ENCODE measurements around the gene BBC3. TPM values are rescaled to one million over a fixed set of nuclear protein-coding genes. Genes with fewer than 3 reads are reported as not detected.

BBC3 gene
- total RNA-seq, 1 donor: 8.4 TPM

- no peaks in the 10 kb centered on the region for H3K9me3 ChIP-seq (ENCODE audit: low read depth, low read length)
- no peaks in the 10 kb centered on the region for H3K4me1 ChIP-seq (ENCODE audit: insufficient read depth, low read length)
- no peak overlapping the region for H3K4me3 ChIP-seq (ENCODE audit: low read length)
- no peaks in the 10 kb centered on the region for H3K27me3 ChIP-seq (ENCODE audit: insufficient read depth, low read length)
Measured at GRCh38 chr19:47200530-47200929, 30.5 kb downstream of the BBC3 start.

DNA sequence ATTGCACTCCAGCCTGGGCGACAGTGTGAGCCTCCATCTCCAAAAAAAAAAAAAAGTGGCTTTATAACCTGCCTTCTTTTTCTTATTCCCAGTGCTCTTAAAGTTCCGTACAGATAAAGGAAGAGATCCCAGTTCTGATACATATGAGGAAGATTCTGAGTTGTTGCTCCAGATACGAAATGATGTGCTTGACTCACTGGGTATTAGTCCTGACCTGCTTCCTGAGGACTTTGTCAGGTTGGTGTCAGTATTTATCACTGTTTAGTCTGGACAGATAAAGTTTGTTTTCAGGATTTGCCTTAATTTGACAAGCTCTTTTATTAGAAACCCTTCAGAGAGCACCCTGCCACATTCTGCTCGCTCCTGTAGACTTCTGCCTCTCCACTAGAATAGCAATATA is 33.9 kb downstream of the BBC3 start:
- Histone ChIP-seq H3K4me1 (ENCODE audit: insufficient read depth, low read length) (no peaks in the 10 kb centered on the region), H3K9me3 (ENCODE audit: low read depth, low read length) (no peaks in the 10 kb centered on the region), H3K4me3 (ENCODE audit: low read length) (no peak overlapping the region), H3K27me3 (ENCODE audit: insufficient read depth, low read length) (no peaks in the 10 kb centered on the region)

GRCh38 chr19:47195434-47195833 is 35.6 kb downstream of the BBC3 start:
- no peak overlapping the region for H3K4me3 ChIP-seq (ENCODE audit: low read length)
- no peaks in the 10 kb centered on the region for H3K9me3 ChIP-seq (ENCODE audit: low read depth, low read length)
- no peaks in the 10 kb centered on the region for H3K27me3 ChIP-seq (ENCODE audit: insufficient read depth, low read length)
- H3K4me1 ChIP-seq (ENCODE audit: insufficient read depth, low read length): peaks cover 8% of the 10 kb centered on the region

GRCh38 chr19:47190167-47190727 is 40.8 kb downstream of the BBC3 start:
- Histone ChIP-seq H3K27me3 (ENCODE audit: insufficient read depth, low read length) (no peaks in the 10 kb centered on the region), H3K9me3 (ENCODE audit: low read depth, low read length) (no peaks in the 10 kb centered on the region), H3K4me3 (ENCODE audit: low read length) (no peak overlapping the region), H3K4me1 (ENCODE audit: insufficient read depth, low read length) (peaks cover 44% of the 10 kb centered on the region)

DNA sequence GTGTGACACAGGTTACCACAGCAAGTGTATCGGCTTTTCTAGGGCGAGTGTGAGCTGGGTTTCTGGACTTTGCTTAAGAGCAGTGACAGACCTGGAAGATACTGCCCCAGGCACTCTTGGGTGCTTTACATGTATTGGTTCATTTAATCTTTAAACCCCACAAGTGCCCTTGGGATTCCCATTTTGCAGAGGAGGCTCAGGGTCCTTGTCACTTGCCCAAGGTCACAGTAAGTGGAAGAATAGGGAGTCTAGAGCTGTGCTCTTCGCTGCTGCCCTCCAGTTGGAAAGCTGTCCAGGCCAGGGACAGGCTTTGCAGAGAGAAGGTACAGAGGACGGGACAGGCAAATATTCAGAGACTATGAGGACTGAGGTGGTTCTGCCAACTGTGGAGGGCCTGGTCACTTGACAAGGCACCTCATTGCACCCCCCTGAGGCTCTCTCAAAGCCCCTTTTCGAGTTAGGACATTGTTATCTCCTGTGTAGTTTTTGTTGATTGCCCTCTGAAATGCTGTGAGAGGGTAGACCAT is 42.4 kb downstream of the BBC3 start:
- H3K27me3 ChIP-seq (ENCODE audit: insufficient read depth, low read length): no peaks in the 10 kb centered on the region
- H3K9me3 ChIP-seq (ENCODE audit: low read depth, low read length): no peaks in the 10 kb centered on the region
- peaks cover 44% of the 10 kb centered on the region for H3K4me1 ChIP-seq (ENCODE audit: insufficient read depth, low read length)
- no peak overlapping the region for H3K4me3 ChIP-seq (ENCODE audit: low read length)

- Histone ChIP-seq H3K4me3 (ENCODE audit: low read length) (no peak overlapping the region), H3K4me1 (ENCODE audit: insufficient read depth, low read length) (peaks cover 48% of the 10 kb centered on the region), H3K9me3 (ENCODE audit: low read depth, low read length) (no peaks in the 10 kb centered on the region), H3K27me3 (ENCODE audit: insufficient read depth, low read length) (no peaks in the 10 kb centered on the region)
Measured at GRCh38 chr19:47187797-47188196, 43.2 kb downstream of the BBC3 start.

- Histone ChIP-seq H3K9me3 (ENCODE audit: low read depth, low read length) (no peaks in the 10 kb centered on the region), H3K4me1 (ENCODE audit: insufficient read depth, low read length) (peaks cover 53% of the 10 kb centered on the region), H3K27me3 (ENCODE audit: insufficient read depth, low read length) (no peaks in the 10 kb centered on the region), H3K4me3 (ENCODE audit: low read length) (no peak overlapping the region)
Measured at GRCh38 chr19:47187335-47187655, 43.7 kb downstream of the BBC3 start.

DNA sequence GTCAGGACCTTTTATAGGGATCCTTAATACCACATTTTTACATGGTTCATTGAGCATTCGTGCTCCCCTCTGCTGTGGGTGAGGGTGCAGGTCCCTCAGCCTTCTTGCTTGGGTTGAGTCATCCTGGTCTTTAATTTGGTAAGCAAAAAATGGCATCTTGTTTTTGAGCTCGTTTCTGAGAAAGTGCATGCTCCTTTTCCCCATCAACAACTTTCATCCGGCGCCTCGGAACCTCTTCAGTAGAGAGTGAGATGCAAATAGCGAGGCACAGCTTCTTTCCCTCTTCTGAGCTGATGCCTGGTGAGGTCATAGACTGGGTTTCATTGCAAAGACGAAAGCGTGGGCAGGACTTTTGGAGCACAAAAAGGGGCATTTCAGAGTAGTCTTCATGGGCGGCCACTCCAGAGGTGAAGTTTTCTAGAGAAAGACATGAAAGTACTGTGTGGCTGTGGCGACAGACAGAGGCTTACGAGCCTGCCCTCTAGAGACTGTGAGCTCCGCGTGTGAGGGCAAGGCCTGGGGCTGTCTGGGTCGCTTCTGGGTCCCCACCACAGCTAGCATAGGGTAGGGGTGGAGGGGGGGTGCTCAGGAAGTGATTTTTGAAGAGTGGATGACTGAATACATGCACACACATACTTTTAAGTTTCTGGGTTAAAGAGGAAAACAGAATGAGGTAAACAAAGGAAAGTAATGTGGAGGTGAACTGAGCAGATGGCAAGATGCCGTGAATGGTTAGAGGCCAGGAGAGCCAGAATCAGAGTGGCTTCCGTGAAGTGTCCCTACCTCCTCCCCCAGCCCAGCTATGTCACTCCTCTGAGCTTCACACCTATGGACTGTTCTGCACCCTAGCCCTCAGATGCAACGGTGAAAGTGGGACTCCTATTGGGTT is 44.3 kb downstream of the BBC3 start:
- H3K27me3 ChIP-seq (ENCODE audit: insufficient read depth, low read length): no peaks in the 10 kb centered on the region
- H3K4me3 ChIP-seq (ENCODE audit: low read length): no peak overlapping the region

DNA sequence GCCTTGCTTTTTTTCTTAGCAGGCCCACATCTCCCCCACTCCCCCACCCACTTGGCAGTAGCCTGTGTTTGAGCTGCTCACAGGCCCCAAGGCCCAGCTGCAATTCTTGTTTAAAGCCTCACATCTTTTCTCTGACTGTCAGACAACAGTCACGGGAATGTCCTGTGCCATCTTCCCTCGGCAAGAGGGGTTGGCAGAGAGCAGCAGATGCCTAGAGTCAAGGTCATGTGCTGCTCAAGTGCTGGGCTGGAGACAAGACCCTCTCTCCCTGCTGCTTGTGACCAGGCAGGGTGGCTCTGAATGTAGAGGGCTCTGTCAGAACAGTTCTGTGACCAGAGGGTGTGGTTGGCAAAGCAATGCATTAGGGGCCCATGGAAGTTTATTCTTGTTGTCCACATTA is 47.4 kb downstream of the BBC3 start:
- H3K4me1 ChIP-seq (ENCODE audit: insufficient read depth, low read length): peaks cover 45% of the 10 kb centered on the region
- no peaks in the 10 kb centered on the region for H3K27me3 ChIP-seq (ENCODE audit: insufficient read depth, low read length)
- no peaks in the 10 kb centered on the region for H3K9me3 ChIP-seq (ENCODE audit: low read depth, low read length)
- H3K4me3 ChIP-seq (ENCODE audit: low read length): no peak overlapping the region

More for the DNA sequence above, 44.3 kb downstream of the BBC3 start:
- Histone ChIP-seq H3K9me3 (ENCODE audit: low read depth, low read length) (no peaks in the 10 kb centered on the region), H3K4me1 (ENCODE audit: insufficient read depth, low read length) (peaks cover 56% of the 10 kb centered on the region)

- H3K4me3 ChIP-seq (ENCODE audit: low read length): no peak overlapping the region
- H3K4me1 ChIP-seq (ENCODE audit: insufficient read depth, low read length): peaks cover 46% of the 10 kb centered on the region
- no peaks in the 10 kb centered on the region for H3K27me3 ChIP-seq (ENCODE audit: insufficient read depth, low read length)
- H3K9me3 ChIP-seq (ENCODE audit: low read depth, low read length): no peaks in the 10 kb centered on the region
Measured at GRCh38 chr19:47179653-47180310, 51.2 kb downstream of the BBC3 start.

DNA sequence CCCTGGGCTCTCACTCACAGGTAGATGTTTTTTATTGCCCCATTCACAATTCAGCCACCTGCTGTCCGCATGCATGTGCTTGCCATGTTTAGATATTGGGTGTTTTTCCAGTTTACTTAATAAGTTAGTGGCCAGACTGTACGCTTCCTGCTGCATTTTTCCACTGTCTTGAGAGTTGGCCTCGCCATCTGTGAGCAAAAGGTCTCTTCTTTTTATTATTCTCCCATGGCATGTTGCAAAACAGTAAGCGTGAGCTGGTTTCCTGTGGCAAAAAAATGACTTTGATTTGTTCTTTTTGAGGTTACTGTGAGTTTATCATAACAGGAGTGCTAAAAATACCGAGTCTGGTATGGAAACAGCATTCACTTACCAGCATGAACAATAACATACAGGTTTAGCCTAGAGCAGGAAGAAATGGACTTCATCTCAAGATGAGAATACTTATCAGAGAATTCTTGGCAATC is 54.3 kb downstream of the BBC3 start:
- no peaks in the 10 kb centered on the region for H3K9me3 ChIP-seq (ENCODE audit: low read depth, low read length)
- no peak overlapping the region for H3K4me3 ChIP-seq (ENCODE audit: low read length)
- H3K4me1 ChIP-seq (ENCODE audit: insufficient read depth, low read length): peaks cover 35% of the 10 kb centered on the region
- no peaks in the 10 kb centered on the region for H3K27me3 ChIP-seq (ENCODE audit: insufficient read depth, low read length)

DNA sequence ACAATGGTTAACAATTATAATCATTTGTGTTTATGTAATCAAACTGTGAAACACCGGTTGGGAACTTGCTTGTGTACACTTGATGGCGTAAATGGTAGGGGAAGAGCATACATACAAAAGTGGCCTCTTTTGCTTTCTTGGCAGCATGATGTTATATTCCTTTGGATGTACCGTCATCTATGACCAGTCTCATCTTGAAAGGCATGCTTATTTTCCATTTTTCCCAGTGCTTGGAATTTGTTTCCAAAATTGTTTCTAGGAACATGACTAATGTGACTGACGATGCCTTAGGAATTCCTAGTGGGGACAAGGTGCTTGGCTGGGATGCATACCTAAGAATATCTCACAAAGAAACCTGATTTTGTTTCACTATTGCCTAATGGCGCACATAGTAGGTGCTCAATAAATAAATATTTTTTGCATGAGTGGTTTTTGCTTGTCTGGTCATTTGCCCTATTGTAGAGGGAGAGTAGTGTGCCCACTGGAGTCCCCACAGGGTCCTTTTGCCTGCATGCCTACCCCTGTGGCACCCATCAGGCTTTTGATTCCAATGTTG is 54.9 kb downstream of the BBC3 start:
- Histone ChIP-seq H3K27me3 (ENCODE audit: insufficient read depth, low read length) (no peaks in the 10 kb centered on the region), H3K9me3 (ENCODE audit: low read depth, low read length) (no peaks in the 10 kb centered on the region), H3K4me3 (ENCODE audit: low read length) (no peak overlapping the region), H3K4me1 (ENCODE audit: insufficient read depth, low read length) (peaks cover 35% of the 10 kb centered on the region)

GRCh38 chr19:47172666-47173455 is 58.1 kb downstream of the BBC3 start:
- Histone ChIP-seq H3K4me3 (ENCODE audit: low read length) (no peak overlapping the region), H3K4me1 (ENCODE audit: insufficient read depth, low read length) (peaks cover 23% of the 10 kb centered on the region), H3K9me3 (ENCODE audit: low read depth, low read length) (no peaks in the 10 kb centered on the region), H3K27me3 (ENCODE audit: insufficient read depth, low read length) (no peaks in the 10 kb centered on the region)
